Cerebellar cortex (tissue), 1 donor: ENCODE data around the gene LPCAT1.
A peak's percentile ranks its signal among the peaks of the same experiment; 100 is the strongest.
"Not testable (repeated sequence)": the region's sequence is repeated elsewhere in the genome, so short reads cannot be mapped to it uniquely, and the experiment has no call there.

Experiments
- DNase-seq: peaks from one replicate; pipeline ENCODE4 v3.0.0-alpha.2; 2015; ENCODE audit warnings: low spot score

Gene LPCAT1

GRCh38 chr5:1522601-1523479, 920 bp downstream of the LPCAT1 start:
- DNase-seq, result no peak

DNA sequence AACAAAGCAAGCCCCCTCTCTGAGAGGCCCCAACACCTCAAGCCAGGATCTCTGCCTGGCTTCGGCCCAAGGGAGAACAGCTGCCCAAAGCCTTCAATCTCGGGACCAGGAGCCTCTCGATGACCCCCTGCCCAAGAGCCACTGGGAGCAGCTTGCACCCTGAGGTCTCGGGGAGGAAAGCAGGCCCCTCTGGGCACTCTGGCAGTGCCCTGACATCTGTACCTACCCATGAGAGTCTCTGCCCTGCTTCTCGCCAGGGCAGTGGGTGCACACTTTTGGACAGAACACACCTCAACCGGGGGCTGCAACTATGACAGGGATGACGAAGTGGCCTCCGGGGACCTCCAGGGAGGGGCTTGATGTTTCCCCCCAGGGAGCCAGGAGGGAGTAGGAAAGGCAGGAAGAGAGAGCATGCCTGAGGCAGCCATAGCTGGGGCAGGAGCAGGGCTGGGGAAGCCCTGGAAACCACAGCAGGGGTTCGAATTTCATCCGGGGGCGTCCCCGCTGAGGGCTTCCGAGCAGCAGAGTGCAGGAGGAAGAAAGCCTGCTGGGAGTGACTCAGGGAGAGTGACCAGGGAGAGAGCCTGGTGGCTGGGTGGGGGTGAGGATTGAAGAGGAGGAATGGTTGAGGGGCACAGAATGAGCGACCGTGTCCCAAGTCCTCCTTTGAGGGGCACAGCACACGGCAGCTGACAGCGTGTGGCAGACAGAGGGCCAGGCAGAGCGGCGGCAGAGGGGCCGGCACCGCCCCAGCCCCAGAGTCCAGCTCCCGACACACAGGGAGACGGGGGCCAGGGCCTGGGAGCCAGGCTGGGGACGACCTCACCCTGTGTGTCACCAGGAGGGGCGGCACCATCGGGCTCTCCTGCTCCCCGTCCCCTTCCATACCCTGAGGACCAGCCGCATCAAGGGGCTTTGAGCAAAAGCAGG, 1.8 kb downstream of the LPCAT1 start:
- no peak for DNase-seq

DNA sequence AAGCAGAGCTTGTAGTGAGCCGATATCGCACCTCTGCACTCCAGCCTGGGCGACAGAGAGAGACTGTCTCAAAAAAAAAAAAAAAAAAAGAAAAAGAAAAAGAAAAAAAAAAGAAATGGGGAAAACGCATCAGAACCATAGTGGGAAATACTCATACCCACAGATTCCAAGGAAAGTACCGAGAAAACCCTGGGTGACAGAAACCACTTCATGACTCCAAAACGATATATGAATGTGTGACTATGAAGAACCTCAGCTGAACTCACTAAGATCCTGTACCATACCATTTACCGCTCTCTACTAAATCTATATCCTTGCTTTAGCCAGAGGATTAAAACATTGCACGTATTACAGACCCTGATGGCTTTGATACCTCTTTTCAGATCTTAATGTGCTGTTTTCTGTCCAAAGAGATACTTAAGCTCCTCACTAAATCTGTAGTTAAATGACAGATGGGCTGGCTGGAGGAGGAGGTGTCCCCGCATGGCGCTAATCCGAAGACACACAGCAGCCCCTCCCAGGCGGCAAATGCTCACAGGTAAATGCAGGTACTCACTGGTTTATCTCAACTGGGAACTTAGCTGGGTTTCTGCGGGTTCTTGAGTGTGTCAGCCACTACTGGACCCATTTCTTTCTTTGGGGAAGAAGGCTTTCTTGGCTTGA, 2.8 kb downstream of the LPCAT1 start:
- peak; percentile 46 for DNase-seq

DNA sequence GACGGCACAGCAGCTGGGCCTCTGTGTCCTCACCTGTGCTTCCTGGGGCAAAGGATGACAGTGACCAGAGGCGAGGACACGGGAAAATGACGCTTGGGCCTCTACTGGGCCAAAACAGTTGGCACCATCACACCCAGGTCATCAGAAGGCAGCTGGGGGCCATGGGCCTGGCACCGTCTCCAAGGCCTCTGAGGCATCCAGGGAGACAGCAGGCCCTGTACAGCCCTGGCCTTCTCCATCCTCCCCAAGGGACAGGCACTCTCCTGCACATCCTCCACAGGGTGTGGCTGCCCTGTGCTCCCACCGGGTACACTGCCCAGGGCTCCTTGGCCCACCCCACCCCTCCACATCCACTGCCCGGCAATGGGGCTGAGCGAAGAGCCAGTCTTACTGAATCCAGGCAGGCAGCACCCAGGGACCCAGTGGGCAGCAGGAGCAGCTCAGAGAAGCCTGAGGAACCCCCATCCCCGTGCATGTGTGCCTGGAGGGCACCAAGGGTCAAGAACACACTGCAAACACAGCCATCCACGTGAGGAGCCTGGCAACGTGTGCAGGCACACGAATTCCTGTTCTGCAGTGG, 4.0 kb downstream of the LPCAT1 start:
- no peak for DNase-seq

GRCh38 chr5:1517838-1518237, 5.9 kb downstream of the LPCAT1 start:
- no peak for DNase-seq

GRCh38 chr5:1516615-1517601, 6.9 kb downstream of the LPCAT1 start:
- no peak for DNase-seq

DNA sequence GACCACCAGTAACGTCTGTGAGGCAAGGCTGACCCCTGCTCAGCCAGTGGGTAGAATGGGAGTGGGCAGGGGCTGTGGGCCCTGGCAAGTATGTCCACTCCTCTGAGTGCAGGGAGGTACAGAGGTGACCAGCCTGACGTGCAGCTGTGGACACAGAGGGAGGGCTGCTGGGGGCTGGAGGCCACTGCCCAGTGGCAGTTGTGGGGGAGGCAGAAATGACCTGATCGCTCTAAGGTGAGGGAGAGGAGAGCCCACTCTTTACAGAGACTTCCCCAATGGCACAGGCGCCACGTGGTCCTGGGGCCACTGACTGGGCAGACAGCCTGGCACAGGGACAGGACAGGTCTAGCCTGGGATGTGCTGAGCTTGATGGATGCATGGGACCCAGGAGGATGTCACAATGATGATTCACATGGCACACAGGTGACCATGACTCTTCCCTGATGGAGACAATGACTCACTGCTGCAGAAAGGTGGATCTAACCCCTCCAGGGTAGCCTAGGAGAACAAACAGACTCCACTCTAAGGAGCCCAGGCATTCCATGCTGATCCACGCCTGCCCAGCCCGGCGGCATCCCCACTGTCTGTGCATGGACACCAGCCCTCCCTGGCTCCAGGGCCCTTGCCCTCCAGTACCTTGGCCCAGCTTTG, 7.7 kb downstream of the LPCAT1 start:
- no peak for DNase-seq

GRCh38 chr5:1515311-1515920, 8.3 kb downstream of the LPCAT1 start:
- DNase-seq, result no peak

DNA sequence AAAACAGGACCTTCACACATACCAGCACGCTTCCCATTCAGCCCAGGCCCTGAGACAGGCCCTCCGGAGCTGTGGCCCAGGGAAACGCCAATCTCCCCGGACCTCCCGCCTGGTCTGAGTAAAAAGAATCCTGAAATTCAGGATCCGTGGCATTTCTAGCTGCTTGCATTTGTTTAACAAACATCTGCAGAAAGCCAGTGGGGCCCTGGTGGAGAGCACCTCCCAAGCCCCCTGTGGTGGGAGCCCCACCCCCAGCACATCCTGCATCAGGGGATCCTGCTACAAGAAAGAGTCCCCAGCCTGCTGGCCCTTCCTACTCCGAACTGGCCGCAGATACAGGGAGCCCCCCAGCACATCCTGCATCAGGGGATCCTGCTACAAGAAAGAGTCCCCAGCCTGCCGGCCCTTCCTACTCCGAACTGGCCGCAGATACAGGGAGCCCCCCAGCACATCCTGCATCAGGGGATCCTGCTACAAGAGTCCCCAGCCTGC, 8.9 kb downstream of the LPCAT1 start:
- DNase-seq, result not testable (repeated sequence)

DNA sequence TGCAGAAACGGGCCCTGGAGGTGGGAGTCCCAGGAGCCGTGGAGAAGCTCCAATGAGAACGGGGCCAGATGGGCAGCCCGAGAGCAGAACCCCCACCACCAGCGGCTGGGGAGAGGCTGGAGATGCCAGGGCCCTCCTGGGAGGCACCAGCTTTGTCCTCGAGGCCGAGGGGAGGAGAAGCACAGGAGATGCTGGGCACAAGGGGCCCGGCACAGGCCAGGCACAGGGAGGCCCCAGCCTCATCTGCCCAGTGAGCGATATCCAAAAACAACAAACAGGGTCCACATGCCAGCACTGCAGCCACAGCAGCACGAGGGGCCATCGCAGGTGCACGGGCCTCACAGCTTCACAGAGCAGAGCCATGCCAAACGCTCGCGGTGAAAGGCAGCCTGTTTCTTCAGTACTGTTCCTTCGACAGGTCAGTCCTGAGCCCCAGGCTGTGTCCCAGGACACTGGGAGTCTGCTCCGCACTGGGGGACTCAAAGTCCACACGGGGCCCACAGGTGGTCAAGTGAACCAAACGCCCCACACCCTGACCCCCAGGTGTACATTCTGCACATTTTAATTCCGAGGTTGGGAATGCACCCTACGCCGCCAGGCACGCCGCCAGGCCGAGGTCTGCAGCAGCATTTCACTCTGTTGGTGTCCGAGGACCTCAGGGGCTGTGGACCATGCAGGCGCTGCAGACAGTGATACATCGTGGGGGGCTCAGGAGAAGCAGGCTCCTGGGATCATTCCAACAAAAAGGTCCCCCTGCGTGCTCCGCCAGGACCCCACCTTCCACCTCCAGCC, 9.5 kb downstream of the LPCAT1 start:
- no peak for DNase-seq

GRCh38 chr5:1513326-1514026, 10.3 kb downstream of the LPCAT1 start:
- DNase-seq, result no peak

- no peak for DNase-seq
Measured at GRCh38 chr5:1512541-1513291, 11.0 kb downstream of the LPCAT1 start.

GRCh38 chr5:1511651-1512540, 11.9 kb downstream of the LPCAT1 start:
- no peak for DNase-seq

GRCh38 chr5:1511048-1511447, 12.7 kb downstream of the LPCAT1 start:
- no peak for DNase-seq

GRCh38 chr5:1510631-1511030, 13.1 kb downstream of the LPCAT1 start:
- no peak for DNase-seq

GRCh38 chr5:1510151-1510561, 13.6 kb downstream of the LPCAT1 start:
- no peak for DNase-seq
